H1 (cell line): Measurements from ENCODE around the gene LPP. TPM values are rescaled to one million over a fixed set of nuclear protein-coding genes. Genes with fewer than 3 reads are reported as not detected.

Experiments
- CTCF ChIA-PET: fragments of 300-600 bp; sonication (Branson Sonifier 250); formaldehyde crosslinking; loops from one replicate; lab custom pipeline; 2021; ENCODE audit not compliant: partially characterized antibody; lab: Charles Lee
- POLR2A ChIA-PET: fragments of 300-600 bp; sonication (Branson Sonifier 250); formaldehyde crosslinking; loops from one replicate; lab custom pipeline; 2021; ENCODE audit warnings: inconsistent platforms; ENCODE audit not compliant: partially characterized antibody; lab: Charles Lee
- DNase-seq, 2 experiments: peaks; one replicate each; pipeline versions ENCODE4 v3.0.0 to v3.0.0-alpha.2; 2010 to 2022; ENCODE audit warnings: low spot score in 2 of 2, low read depth in 1 of 2, mixed read lengths in 1 of 2
- FAIRE-seq: peaks from 2 replicates; lab custom pipeline; 2011; peaks lifted over from hg19 to GRCh38; lab: Jason Lieb, UNC
- H2AFZ ChIP-seq: 2 replicates; pipeline ENCODE4 v1.8.1; 2012; ENCODE audit warnings: low read length, inconsistent platforms
- H2AK5ac ChIP-seq: 2 replicates; pipeline ENCODE4 v1.6.1; 2013; ENCODE audit warnings: low read depth, low read length
- H2BK120ac ChIP-seq: replicated peaks from 2 replicates; pipeline ENCODE3; 2013; ENCODE audit warnings: low read depth, low read length, inconsistent platforms
- H2BK12ac ChIP-seq: 2 replicates; pipeline ENCODE4 v1.6.1; 2013; ENCODE audit warnings: low read depth, low read length
- H2BK15ac ChIP-seq: 2 replicates; pipeline ENCODE4 v1.6.1; 2013; ENCODE audit warnings: low read length
- H2BK20ac ChIP-seq: 2 replicates; pipeline ENCODE4 v1.6.1; 2013; ENCODE audit warnings: low read length
- H2BK5ac ChIP-seq: 2 replicates; pipeline ENCODE4 v1.6.1; 2013; ENCODE audit warnings: low read depth, low read length
- H3K14ac ChIP-seq: 2 replicates; pipeline ENCODE4 v1.6.1; 2013; ENCODE audit warnings: inconsistent platforms; ENCODE audit not compliant: insufficient read length
- H3K18ac ChIP-seq: 2 replicates; pipeline ENCODE4 v1.6.1; 2013; ENCODE audit warnings: low read length; ENCODE audit errors: extremely low read depth
- H3K23ac ChIP-seq: 2 replicates; pipeline ENCODE4 v1.6.1; 2013; ENCODE audit warnings: inconsistent platforms; ENCODE audit not compliant: insufficient read length
- H3K23me2 ChIP-seq: 2 replicates; pipeline ENCODE4 v1.6.1; 2013; ENCODE audit warnings: low read depth, low read length
- H3K27ac ChIP-seq: 2 replicates; pipeline ENCODE4 v1.6.1; 2011; ENCODE audit warnings: low read depth, low read length, inconsistent platforms
- H3K27me3 ChIP-seq, 4 experiments: replicated peaks in 1 of 4; 1 replicate in 1 of 4; 2 replicates in 3 of 4; pipeline versions ENCODE4 v1.6.1 to v1.8.1; 2011 to 2013; ENCODE audit warnings: low read length in 3 of 4, mild to moderate bottlenecking in 3 of 4, inconsistent platforms in 2 of 4, mixed read lengths in 2 of 4, moderate library complexity in 1 of 4; ENCODE audit not compliant: control insufficient read depth in 3 of 4, insufficient read depth in 3 of 4; ENCODE audit errors: extremely low read depth in 1 of 4
- H3K36me3 ChIP-seq, 4 experiments: 2 replicates each; pipeline versions ENCODE4 v1.6.1 to v1.8.1; 2011 to 2013; ENCODE audit warnings: mild to moderate bottlenecking in 4 of 4, low read length in 3 of 4, moderate library complexity in 2 of 4, control low read depth in 1 of 4, inconsistent platforms in 1 of 4; ENCODE audit not compliant: insufficient read depth in 4 of 4, control insufficient read depth in 2 of 4
- H3K4ac ChIP-seq: replicated peaks from 2 replicates; pipeline ENCODE3; 2013; ENCODE audit warnings: low read length, low read depth, mixed read lengths, inconsistent platforms; ENCODE audit not compliant: insufficient read length
- H3K4me1 ChIP-seq, 4 experiments: replicated peaks in 1 of 4; 1 replicate in 1 of 4; 2 replicates in 3 of 4; pipeline versions ENCODE4 v1.6.1 to v1.8.1; 2011 to 2013; ENCODE audit warnings: low read length in 3 of 4, inconsistent platforms in 2 of 4, mixed read lengths in 1 of 4; ENCODE audit not compliant: insufficient read depth in 4 of 4, control insufficient read depth in 3 of 4
- H3K4me2 ChIP-seq, 2 experiments: 2 replicates each; pipeline versions ENCODE4 v1.6.1 to v1.8.1; 2011 to 2013; ENCODE audit warnings: low read depth in 2 of 2, low read length in 2 of 2, control low read depth in 1 of 2, inconsistent platforms in 1 of 2, mild to moderate bottlenecking in 1 of 2; ENCODE audit not compliant: insufficient read depth in 1 of 2
- H3K4me3 ChIP-seq, 4 experiments: fragments of 200-600, 300-600 bp in 1 of 4; sonication (generic), shearing (Covaris generic), sonication (Bioruptor Twin) in 1 of 4; 2 replicates each; pipeline versions ENCODE4 v1.5.1 to v1.8.1; 2011 to 2016; ENCODE audit warnings: low read length in 4 of 4, low read depth in 3 of 4, control low read depth in 2 of 4, inconsistent platforms in 2 of 4, mild to moderate bottlenecking in 2 of 4, mixed read lengths in 1 of 4, moderate library complexity in 1 of 4; ENCODE audit not compliant: insufficient read depth in 2 of 4; ENCODE audit errors: extremely low read depth in 1 of 4
- H3K56ac ChIP-seq: replicated peaks from 2 replicates; pipeline ENCODE3; 2013; ENCODE audit warnings: low read depth, mild to moderate bottlenecking, mixed read lengths, low read length, inconsistent platforms; ENCODE audit not compliant: insufficient read length
- H3K79me1 ChIP-seq: 2 replicates; pipeline ENCODE4 v1.6.1; 2013; ENCODE audit warnings: low read depth, low read length, control low read depth
- H3K79me2 ChIP-seq, 2 experiments: 2 replicates each; pipeline versions ENCODE4 v1.6.1 to v1.8.1; 2012 to 2013; ENCODE audit warnings: low read length in 2 of 2, mild to moderate bottlenecking in 2 of 2, inconsistent platforms in 1 of 2; ENCODE audit not compliant: insufficient read depth in 2 of 2, control insufficient read depth in 1 of 2
- H3K9ac ChIP-seq, 4 experiments: replicated peaks in 1 of 4; 1 replicate in 1 of 4; 2 replicates in 3 of 4; pipeline versions ENCODE4 v1.6.1 to v1.8.1; 2011 to 2013; ENCODE audit warnings: low read depth in 3 of 4, low read length in 3 of 4, control low read depth in 2 of 4, mild to moderate bottlenecking in 2 of 4, moderate library complexity in 2 of 4, inconsistent platforms in 1 of 4; ENCODE audit errors: extremely low read depth in 1 of 4
- H3K9me3 ChIP-seq, 2 experiments: 2 replicates each; pipeline versions ENCODE4 v1.6.1 to v1.8.1; 2012 to 2013; ENCODE audit warnings: mild to moderate bottlenecking in 2 of 2, moderate library complexity in 2 of 2, control low read depth in 1 of 2, inconsistent platforms in 1 of 2, low read depth in 1 of 2, low read length in 1 of 2, mixed read lengths in 1 of 2; ENCODE audit not compliant: insufficient read depth in 2 of 2
- H4K20me1 ChIP-seq, 2 experiments: replicated peaks in 1 of 2; 2 replicates each; pipeline versions ENCODE3 to v1.8.1; 2011 to 2013; ENCODE audit warnings: inconsistent platforms in 2 of 2, low read length in 2 of 2, mild to moderate bottlenecking in 1 of 2; ENCODE audit not compliant: insufficient read depth in 2 of 2, control insufficient read depth in 1 of 2
- H4K5ac ChIP-seq: 2 replicates; pipeline ENCODE4 v1.6.1; 2013; ENCODE audit warnings: low read length, low read depth, mixed read lengths, inconsistent platforms; ENCODE audit not compliant: insufficient read length
- H4K8ac ChIP-seq: 2 replicates; pipeline ENCODE4 v1.8.0; 2013; ENCODE audit warnings: mild to moderate bottlenecking, moderate library complexity, low read length, inconsistent platforms; ENCODE audit not compliant: insufficient read depth; ENCODE audit errors: extremely low read depth
- H4K91ac ChIP-seq: replicated peaks from 2 replicates; pipeline ENCODE3; 2013; ENCODE audit warnings: low read length, mixed read lengths, inconsistent platforms; ENCODE audit not compliant: insufficient read length
- BACH1 ChIP-seq: IDR thresholded peaks from 2 replicates; pipeline ENCODE4 v1.6.1; 2012; ENCODE audit warnings: low read length, improper control_type of control experiment
- CBX8 ChIP-seq: fragments of 300-800, 300-1000 bp; sonication (generic); IDR thresholded peaks from 2 replicates; pipeline ENCODE4 v1.7.1; 2016; ENCODE audit warnings: low read depth, low read length, borderline replicate concordance
- EGR1 ChIP-seq: IDR thresholded peaks from 2 replicates; pipeline ENCODE4 v1.6.1; 2011; ENCODE audit warnings: low read depth, low read length, borderline replicate concordance
- GTF2F1 ChIP-seq: IDR thresholded peaks from 2 replicates; pipeline ENCODE4 v1.6.1; 2012; ENCODE audit warnings: low read depth, low read length, improper control_type of control experiment, borderline replicate concordance
- JUND ChIP-seq: IDR thresholded peaks from 2 replicates; pipeline ENCODE4 v1.6.1; 2011; ENCODE audit warnings: mild to moderate bottlenecking, improper control_type of control experiment, low read length
- KDM1A ChIP-seq: fragments of 200-600, 300-600 bp; sonication (generic); IDR thresholded peaks from 2 replicates; pipeline ENCODE4 v1.7.1; 2016; ENCODE audit warnings: mild to moderate bottlenecking, low read length, borderline replicate concordance
- SP1 ChIP-seq: IDR thresholded peaks from 2 replicates; pipeline ENCODE4 v1.6.1; 2011; ENCODE audit warnings: low read depth, low read length
- TBP ChIP-seq: IDR thresholded peaks from 2 replicates; pipeline ENCODE4 v1.6.1; 2011; ENCODE audit warnings: low read depth, low read length, improper control_type of control experiment
- ZNF274 ChIP-seq: IDR thresholded peaks from 2 replicates; pipeline ENCODE4 v1.7.0; 2012; ENCODE audit warnings: low read length, borderline replicate concordance; ENCODE audit errors: extremely low read depth
- WGBS, 2 experiments: shearing (Covaris generic) in 1 of 2; methylation state at CpG; one replicate each; pipeline versions ENCODE4 v1.1.6 to v1.1.7; 2013 to 2015; ENCODE audit warnings: low lambda C conversion rate in 2 of 2, mixed read lengths in 2 of 2, inconsistent platforms in 1 of 2, low coverage in 1 of 2, missing lambda C conversion rate in 1 of 2; ENCODE audit not compliant: insufficient replicate concordance in 2 of 2, insufficient coverage in 1 of 2, insufficient read length in 1 of 2; ENCODE audit errors: extremely low coverage in 1 of 2, missing lambda C conversion rate in 1 of 2; 5-methylcytosine and 5-hydroxymethylcytosine counted together
- polyA plus RNA-seq, 7 experiments: library from polyadenylated mRNA; depleted of rRNA in 3 of 7; stranded (reverse) in 5 of 7; unstranded in 2 of 7; fragments of >200 nt in 5 of 7; fragments of 200-250 nt in 2 of 7; gene quantifications; 1 replicate in 5 of 7; 2 replicates in 1 of 7; 4 replicates in 1 of 7; pipeline versions ENCODE4 v1.2.1 to v1.2.3, GENCODE V29; 2011 to 2013; ENCODE audit warnings: missing spikeins in 2 of 7, mixed read lengths in 2 of 7
- total RNA-seq: library from RNA; stranded (reverse); fragmentation: NEBNext Ultra II Directional; extraction: Animal tissue kit (Norgen Biotek cat#: 25700); gene quantifications from 2 replicates; pipeline ENCODE4 v1.2.1, GENCODE V29; 2021

Gene LPP
- total and polyA plus RNA-seq, 2 of the 8 experiments (the other 6 are each of a cell fraction or from before 2014, with no cell fraction given), result 10.0 to 53.3 TPM

DNA sequence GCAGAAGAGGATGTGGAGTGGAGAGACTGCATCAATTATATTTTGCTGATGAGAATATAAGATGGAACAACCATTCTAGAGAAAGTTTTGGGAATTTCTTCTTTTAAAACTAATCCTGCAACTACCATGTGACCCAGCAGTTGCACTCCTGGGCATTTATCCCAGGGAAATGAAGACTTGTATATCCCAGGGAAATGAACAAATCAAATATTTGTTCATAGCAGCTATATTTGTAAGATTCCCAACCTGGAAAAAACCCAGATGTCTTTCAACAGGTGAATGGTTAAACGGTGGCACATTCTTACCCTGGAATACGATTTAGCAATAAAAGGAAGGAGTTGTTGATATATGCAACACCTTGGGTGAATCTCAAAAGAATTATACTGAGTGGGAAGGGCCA, 632.5 kb downstream of the LPP start:
- Histone ChIP-seq H3K9ac (no peak overlapping the region), H4K5ac (no peak overlapping the region), H3K23me2 (no peaks in the 10 kb centered on the region), H3K23ac (no peak overlapping the region), H2BK120ac (no peak overlapping the region), H3K4me2 (no peak overlapping the region), H2AK5ac (no peak overlapping the region), H2BK5ac (no peak overlapping the region), H2BK20ac (no peak overlapping the region), H2BK15ac (no peak overlapping the region), H3K18ac (no peak overlapping the region), H3K36me3 (no peaks in the 10 kb centered on the region), H3K79me1 (no peaks in the 10 kb centered on the region), H2AFZ (no peak overlapping the region), H3K27me3 (no peaks in the 10 kb centered on the region), H3K14ac (no peak overlapping the region), H4K91ac (no peak overlapping the region), H3K56ac (no peak overlapping the region), H3K4me1 (no peaks in the 10 kb centered on the region), H3K27ac (no peak overlapping the region), H3K79me2 (no peaks in the 10 kb centered on the region), H4K8ac (no peak overlapping the region), H3K4me3 (no peak overlapping the region), H3K4ac (no peak overlapping the region), H4K20me1 (no peaks in the 10 kb centered on the region), H2BK12ac (no peak overlapping the region), H3K9me3 (no peaks in the 10 kb centered on the region)
- DNase-seq (no peak), FAIRE-seq (no peak)
- WGBS, 2 experiments, result 72% methylated on average over 2 of the region's 2 CpGs; no CpG with 5 or more reads in 1 of the 2 experiments
- TF ChIP-seq SP1, result no peak
- no peak for TF ChIP-seq KDM1A
- no peak for TF ChIP-seq GTF2F1
- no peak for TF ChIP-seq BACH1
- TF ChIP-seq TBP, result no peak
- TF ChIP-seq CBX8, result no peak
- no peak for TF ChIP-seq EGR1
- no peak for TF ChIP-seq JUND
- TF ChIP-seq ZNF274, result no peak
- POLR2A ChIA-PET, result no interaction called here
- CTCF ChIA-PET, result no interaction called here
